Stimulated activated CD4-positive, alpha-beta T cell treated with anti-CD3 and anti-CD28 coated beads, Interleukin-15, amount 100 ng/mL, for 24 hours (primary cell): ENCODE data around the gene DYNC1H1.
"Not testable (repeated sequence)": the region's sequence is repeated elsewhere in the genome, so short reads cannot be mapped to it uniquely, and the experiment has no call there.

Source experiments
- DNase-seq: peaks from one replicate; pipeline ENCODE4 v3.0.0-alpha.2; 2020

Gene DYNC1H1

GRCh38 chr14:101965770-101966722 is 1.7 kb downstream of the DYNC1H1 start:
- no peak for DNase-seq

GRCh38 chr14:101966742-101967141 is 2.4 kb downstream of the DYNC1H1 start:
- DNase-seq = no peak

- DNase-seq = no peak
Measured at GRCh38 chr14:101968186-101968585, 3.8 kb downstream of the DYNC1H1 start.

- DNase-seq = no peak
Measured at GRCh38 chr14:101969481-101969880, 5.1 kb downstream of the DYNC1H1 start.

- DNase-seq = no peak
Measured at GRCh38 chr14:101970830-101971400, 6.5 kb downstream of the DYNC1H1 start.

- DNase-seq = not testable (repeated sequence)
Measured at GRCh38 chr14:101971458-101971857, 7.1 kb downstream of the DYNC1H1 start.

GRCh38 chr14:101972126-101972866 is 7.9 kb downstream of the DYNC1H1 start:
- no peak for DNase-seq

- no peak for DNase-seq
Measured at GRCh38 chr14:101973356-101973755, 9.0 kb downstream of the DYNC1H1 start.

GRCh38 chr14:101975231-101975630 is 10.9 kb downstream of the DYNC1H1 start:
- DNase-seq = no peak

GRCh38 chr14:101977311-101978071 is 13.1 kb downstream of the DYNC1H1 start:
- DNase-seq = no peak

- DNase-seq = no peak
Measured at GRCh38 chr14:101979666-101980065, 15.3 kb downstream of the DYNC1H1 start.

- no peak for DNase-seq
Measured at GRCh38 chr14:101980251-101980650, 15.9 kb downstream of the DYNC1H1 start.

- DNase-seq = peak; percentile 23
Measured at GRCh38 chr14:101980700-101981099, 16.3 kb downstream of the DYNC1H1 start.

GRCh38 chr14:101982621-101983020 is 18.2 kb downstream of the DYNC1H1 start:
- DNase-seq = no peak

GRCh38 chr14:101984831-101985230 is 20.5 kb downstream of the DYNC1H1 start:
- not testable (repeated sequence) for DNase-seq

GRCh38 chr14:101985957-101986356 is 21.6 kb downstream of the DYNC1H1 start:
- DNase-seq = no peak

GRCh38 chr14:101986953-101987352 is 22.6 kb downstream of the DYNC1H1 start:
- DNase-seq = no peak

GRCh38 chr14:101988377-101988776 is 24.0 kb downstream of the DYNC1H1 start:
- DNase-seq = no peak

- no peak for DNase-seq
Measured at GRCh38 chr14:101991352-101991751, 27.0 kb downstream of the DYNC1H1 start.

GRCh38 chr14:101992708-101993107 is 28.3 kb downstream of the DYNC1H1 start:
- DNase-seq = no peak

GRCh38 chr14:101997429-101998336 is 33.3 kb downstream of the DYNC1H1 start:
- no peak for DNase-seq

- no peak for DNase-seq
Measured at GRCh38 chr14:102000902-102001301, 36.5 kb downstream of the DYNC1H1 start.
